ENCODE data around the gene NAXE.
A peak's percentile ranks its signal among the peaks of the same experiment; 100 is the strongest.
"Not testable (repeated sequence)": the region's sequence is repeated elsewhere in the genome, so short reads cannot be mapped to it uniquely, and the experiment has no call there.

NAXE gene

DNA sequence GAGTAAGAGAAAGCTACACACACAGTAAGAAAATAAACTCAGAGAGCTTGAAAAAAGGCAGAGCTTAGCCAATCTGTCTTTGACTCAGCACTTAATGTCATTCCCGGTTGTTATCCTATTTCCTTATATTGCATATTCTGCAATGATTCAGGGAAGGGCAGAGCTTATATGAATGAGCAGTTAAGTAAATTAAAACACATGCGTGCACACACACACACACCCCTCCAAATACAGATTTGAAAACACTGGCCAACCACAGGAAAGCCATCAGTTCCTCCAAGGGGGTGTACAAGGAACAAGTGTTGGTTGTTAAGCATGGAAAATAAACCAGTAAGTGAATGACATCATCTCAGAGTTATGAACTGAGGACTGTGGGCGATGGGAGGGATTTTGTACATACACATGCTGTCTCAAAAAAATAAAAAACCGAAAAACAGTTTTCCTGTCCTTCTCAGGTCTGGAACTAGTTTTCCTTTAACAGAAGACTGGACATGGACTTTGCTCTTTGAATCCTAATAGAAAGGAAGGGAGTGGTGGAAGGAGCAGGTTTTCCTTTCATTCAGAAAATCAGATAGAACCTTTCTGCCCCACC is 20.2 kb upstream of the NAXE start:
- DNase-seq, result no peak

- DNase-seq, result peak; percentile 70
Observed at GRCh38 chr1:156571919-156572662, 19.5 kb upstream of the NAXE start, which contains the start of gene IQGAP3. Gene IQGAP3 (minus strand): TSS chr1:156572565. CDS start chr1:156572529, 36 bp downstream.

GRCh38 chr1:156572663-156573018 is 18.9 kb upstream of the NAXE start:
- no peak for DNase-seq

DNA sequence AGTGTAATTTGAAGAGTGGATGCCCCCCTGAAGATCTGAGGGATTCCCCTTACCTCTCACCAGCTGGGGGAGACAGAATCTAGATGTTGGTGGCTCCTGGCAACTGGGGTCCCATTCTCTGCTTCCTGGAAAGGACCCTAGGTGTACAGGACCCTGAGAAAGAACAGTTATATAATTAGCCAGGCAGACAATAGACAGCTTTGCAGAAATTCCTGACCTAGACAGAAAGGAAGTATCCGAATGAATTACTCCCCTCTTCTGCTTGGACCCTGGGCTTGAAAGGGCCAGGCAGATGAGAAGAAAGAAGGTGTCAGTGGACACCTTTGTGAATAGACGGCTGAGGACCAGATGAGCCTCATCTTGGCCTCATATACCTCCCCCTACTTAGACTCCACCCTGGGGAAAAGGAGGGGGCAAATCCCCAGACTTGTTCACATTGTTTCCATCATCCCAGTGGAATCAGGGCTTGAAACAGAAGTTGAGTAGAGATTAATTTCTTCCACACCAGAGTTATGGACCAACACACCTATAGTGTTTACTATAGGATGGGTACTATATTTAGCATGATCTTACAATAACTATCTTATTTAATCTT is 17.4 kb upstream of the NAXE start:
- DNase-seq, result no peak

DNA sequence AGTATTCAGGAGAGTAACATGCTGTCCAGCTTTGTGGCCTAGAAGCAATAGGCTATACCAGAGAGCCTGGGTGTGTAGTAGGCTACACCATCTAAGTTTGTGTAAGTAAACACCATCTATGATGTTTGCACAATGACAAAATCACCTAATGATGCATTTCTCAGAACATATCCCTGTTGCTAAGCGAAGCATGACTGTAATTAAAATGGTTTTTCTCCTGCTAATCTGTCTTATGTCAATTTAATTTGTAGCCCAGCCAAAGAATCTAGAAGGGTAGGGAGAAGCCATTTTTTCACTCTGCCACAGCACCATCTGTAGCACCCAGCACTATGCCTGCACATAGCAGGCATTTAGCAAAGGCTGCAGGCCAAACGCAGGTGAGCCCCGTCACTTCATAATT is 14.0 kb upstream of the NAXE start:
- DNase-seq, result no peak

- no peak for DNase-seq
Observed at GRCh38 chr1:156578055-156578454, 13.5 kb upstream of the NAXE start.

DNA sequence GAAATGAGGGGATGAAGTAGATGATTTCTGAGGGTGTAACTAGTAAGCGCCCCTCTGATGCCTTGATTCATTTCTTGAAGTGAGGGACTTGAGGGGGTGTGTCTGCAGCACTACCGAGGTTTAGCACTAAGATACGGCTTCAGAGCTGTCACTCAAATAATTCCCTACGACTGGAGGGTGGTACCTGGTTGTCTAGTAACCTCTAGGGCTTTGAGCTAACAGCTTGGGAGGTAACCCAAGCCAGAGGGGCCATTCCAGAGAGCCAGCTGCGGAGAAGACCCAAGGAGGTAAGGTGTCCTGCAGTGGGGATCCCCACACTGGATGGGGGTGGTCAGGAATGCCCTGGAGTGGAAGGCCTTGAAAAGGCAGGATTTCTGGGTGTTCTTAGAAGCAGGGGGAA is 12.1 kb upstream of the NAXE start, which contains the start of gene TTC24:
TSS of gene TTC24 (plus strand) at position 252 of the 400 bp plus-strand sequence. CDS start 1,642 bp downstream, outside the sequence.
- no peak for DNase-seq

DNA sequence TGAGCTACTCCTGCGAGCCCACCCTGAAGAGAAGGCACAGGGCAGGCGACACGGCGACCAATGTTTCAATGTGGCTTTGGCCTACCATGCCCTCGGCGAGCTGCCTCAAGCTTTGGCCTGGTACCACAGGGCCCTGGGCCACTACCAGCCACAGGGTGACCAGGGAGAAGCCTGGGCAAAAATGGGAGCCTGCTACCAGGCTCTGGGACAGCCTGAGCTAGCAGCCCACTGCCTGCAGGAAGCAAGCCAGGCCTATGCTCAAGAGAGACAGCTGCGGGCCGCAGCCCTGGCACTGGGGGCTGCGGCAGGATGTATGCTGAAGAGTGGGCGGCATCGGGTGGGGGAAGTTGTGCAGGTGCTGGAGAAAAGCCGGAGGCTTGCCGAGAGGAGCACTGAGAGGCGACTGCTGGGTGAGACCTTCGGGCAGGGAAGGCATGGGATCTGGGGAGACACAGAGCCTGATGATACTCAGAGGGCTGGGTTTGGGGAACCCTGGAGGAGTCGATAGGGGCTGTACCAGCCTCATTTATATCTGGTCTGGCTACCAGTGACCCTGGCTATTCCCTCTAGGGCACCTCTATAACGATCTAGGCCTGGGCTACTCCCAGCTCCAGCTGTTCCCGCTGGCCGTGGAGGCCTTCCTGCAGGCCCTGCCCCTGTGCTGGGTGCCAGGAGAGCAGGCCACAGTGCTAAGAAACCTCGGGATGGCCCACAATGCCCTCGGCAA is 9.8 kb upstream of the NAXE start:
- DNase-seq, result no peak

DNA sequence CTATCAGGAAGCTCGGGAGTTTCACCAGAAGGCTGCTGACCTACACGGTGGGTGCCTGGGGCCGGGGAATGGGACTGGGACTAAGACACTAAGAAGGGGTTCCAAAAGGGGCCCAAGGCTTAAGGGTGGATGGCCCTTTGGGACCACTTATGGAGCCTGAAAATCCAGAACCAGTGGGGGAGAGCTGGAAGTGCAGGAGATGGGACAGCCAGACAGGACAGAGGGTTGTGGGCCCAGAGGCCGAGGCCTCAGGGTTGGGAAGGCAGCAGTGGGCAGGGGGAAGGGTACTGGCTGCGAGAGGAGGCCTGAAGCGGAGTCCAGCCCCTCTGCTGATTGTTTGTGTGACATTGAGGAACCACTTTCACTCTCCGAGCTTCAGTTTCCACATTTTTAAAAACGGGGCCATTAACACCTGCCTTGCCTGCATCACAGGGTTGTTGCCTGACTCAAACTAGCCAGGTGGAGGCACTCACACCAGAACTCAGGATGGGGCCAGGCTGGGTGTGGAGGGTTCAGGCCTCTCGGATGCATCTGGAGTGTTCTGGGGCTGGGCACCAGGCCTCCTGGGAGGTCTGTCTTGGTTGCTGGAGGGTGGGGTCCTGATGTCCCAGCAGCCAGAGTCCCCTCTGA is 9.1 kb upstream of the NAXE start:
- DNase-seq, result no peak

DNA sequence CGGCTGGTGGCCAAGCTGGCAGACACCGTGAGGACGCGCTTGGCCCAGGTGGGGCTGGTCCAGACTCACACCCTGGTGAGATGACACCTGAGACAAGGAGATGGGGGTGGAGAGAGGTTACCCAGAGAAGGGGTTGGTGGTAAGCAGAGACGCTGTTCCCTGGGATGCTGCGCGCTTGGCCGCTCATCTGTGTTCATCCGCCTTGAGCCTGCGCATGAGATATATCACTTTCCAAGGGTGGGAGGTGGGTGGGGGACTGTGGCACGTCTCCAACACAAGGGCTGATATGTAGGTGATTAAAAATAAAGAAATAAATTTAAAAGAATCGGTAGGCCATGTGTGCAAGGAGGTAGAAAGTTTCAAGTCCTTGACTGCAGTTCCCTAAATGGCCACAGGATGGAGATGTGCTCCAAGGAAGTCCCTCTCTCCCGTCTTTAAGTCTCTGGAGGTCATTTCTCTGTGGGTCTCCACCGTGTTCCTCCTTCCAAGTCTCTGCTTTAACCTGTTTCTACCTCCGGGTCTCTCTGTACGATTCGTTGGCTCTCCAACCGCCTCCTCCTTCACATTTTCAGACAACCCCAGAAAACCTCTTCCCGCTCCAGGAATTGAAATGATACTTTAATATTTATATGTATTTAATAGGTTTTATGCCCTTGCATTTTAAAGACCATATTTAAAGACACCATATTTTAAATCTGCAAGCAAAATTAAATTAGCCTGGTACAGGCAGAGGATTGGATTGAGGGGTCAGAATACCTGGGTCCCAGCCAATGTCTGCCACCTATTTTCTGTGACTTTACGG is 7.6 kb upstream of the NAXE start:
- DNase-seq, result peak; percentile 75

DNA sequence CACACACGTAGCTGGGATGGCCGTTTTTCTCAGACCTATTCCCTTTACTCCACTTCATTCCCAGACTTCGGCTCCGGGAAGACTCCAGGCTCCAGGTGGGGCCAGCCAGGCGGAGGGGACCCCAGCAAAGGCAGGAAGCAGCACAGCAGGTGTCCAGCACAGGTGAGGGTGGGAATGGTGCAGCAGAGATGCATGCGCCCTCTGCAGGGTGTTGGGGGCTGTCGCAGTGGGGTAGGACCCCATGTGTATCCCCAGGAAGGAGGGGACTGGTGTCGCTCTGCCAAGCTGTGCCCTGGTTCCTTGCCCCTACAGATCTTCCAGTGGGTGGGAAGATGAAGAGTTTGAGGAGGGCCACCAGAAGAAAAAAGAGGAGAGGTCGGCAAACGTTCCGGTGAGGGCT is 6.8 kb upstream of the NAXE start:
- DNase-seq, result no peak

DNA sequence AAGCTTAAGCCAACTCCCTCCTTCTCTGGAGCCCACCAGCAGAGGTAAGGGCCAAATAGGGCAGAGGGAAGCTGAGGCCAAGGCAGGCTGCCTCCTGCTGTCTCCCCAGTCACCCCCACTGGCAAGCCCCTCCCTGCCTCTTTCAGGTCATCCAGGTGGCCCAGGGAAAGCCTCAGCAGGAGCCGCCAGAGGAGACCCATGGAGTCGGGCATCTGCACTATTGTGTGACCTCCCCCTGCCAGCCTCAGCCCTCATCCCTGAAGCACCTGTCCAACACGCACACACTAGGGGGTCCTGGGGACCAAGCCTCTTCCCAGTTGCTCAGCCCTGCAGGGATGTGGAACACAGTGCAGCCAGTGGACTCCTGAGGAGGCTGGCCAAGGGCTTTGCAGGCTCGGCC is 5.3 kb upstream of the NAXE start:
- no peak for DNase-seq

GRCh38 chr1:156586892-156587477 is 4.6 kb upstream of the NAXE start:
- no peak for DNase-seq

DNA sequence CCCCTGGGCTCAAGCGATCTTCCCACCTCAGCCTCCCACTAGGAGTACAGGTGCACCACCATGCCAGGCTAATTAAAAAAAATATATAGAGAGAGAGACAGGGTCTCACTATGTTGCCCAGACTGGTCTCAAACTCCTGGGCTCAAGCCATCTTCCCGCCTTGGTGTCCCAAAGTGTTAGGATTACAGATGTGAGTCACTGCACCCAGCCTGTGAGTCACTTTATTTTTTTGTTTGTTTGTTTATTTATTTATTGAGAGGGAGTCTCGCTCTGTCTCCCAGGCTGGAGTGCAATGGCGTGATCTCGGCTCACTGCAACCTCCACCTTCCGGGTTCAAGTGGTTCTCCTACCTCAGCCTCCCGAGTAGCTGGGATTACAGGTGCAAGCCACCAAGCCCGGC is 3.6 kb upstream of the NAXE start:
- DNase-seq, result not testable (repeated sequence)

DNA sequence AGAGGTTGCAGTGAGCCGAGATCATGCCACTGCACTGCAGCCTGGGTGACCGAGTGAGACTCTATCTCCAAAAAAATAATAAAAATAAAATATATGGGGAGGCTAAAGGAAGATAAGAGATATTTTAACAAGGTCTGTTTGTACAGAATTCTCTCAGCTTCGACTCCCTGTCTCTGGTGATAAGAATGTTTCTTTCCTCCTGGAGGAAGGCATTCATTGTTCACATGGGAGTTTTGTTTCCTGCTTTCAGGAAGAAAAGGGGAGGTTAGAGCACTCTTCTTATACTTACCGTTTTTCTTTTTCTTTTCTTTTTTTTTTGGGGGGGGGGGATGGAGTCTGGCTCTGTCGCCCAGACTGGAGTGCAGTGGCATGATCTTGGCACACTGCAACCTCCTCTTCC is 2.0 kb upstream of the NAXE start:
- DNase-seq, result no peak

DNA sequence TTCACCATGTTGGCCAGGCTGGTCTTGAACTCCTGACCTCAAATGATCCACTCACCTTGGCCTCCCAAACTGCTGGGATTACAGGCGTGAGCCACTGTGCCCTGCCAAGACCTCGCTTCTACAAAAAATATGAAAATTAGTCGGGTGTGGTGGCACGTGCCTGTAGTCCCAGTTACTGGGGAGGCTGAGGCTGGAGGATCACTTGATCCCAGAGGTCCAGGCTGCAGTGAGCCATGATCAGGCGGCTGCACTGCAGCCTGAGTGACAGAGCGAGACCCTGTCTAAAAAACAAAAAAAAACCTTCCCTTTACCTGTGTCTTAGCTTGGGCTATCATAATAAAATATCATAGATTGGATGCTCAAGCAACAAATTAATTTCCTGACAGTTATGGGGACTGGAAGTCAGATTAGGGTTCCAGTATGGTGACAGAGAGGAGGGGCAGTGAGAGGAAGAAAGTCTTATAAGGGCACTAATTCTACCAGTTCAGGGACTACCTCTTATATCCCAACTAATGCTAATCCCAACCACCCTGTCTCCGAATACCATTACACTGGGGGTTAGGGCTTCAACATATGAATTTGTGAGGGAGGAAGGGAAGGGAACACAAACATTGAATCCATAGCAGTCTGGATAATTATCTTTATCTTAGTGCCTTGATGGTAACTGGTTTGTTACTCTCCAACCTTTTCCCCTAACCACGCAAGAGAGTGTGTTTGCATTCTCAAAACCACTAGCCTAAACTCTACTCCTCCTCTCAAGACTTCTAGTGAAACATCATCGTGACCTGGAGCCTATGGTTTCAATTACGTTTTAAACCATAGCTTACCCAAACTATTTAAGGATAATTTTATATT is 1.0 kb upstream of the NAXE start:
- no peak for DNase-seq

DNA sequence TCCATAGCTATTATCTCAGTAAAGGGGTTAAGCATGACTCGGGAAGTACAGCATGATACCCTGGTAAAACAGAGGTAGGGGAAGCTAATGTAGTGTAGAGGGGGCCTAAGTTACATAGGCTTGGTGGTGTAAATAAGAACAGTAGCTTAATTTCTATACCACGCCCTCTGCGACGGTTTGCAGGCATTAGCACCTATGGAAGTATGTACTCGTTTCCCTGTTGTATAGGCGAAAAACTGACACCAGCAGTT is 470 bp upstream of the NAXE start:
- DNase-seq, result no peak

GRCh38 chr1:156592158-156592909 is 758 bp downstream of the NAXE start:
- no peak for DNase-seq

- no peak for DNase-seq
Observed at GRCh38 chr1:156592910-156593660, 1.5 kb downstream of the NAXE start.

DNA sequence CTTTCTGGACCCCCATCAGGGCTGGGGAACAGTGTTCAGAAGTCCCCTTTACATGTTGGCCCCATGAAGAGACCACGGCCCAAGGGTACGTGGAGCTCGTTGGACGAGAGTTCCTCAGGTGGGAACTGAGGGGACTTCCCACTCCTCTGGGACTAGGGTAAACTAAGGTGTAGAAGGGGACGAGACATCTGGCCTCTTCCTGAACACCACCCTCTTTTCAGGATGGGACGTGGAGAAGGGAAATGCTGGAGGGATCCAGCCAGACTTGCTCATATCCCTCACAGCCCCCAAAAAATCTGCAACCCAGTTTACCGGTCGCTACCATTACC is 2.0 kb downstream of the NAXE start:
- no peak for DNase-seq
